Activated CD8-positive, alpha-beta memory T cell treated with anti-CD3 and anti-CD28 coated beads, Interleukin-2, amount 50 U/mL, for 24 hours (primary cell): ENCODE results near the gene KLC1.

Source experiments
- DNase-seq: peaks from one replicate; pipeline ENCODE4 v3.0.0-alpha.2; 2020; ENCODE audit errors: extremely low read depth

The KLC1 gene

GRCh38 chr14:103721334-103722120 is 92.5 kb downstream of the KLC1 start:
- no peak for DNase-seq

DNA sequence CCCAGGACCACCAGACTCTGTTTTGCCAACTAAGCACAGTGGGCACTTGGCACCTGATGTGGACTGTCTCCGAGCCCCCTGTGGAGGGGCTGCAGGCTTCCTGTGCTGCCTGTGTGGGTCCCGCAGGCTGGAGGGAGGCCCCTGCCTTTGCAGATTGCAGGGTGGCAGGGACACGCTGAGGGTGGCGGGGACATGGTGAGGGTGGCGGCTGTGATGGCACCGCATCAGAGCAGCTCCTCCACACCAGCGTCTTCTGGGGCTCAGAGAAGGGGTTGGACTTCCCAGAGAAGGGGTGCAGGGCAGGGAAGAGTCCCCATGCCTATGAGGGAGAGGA is 94.7 kb downstream of the KLC1 start:
- DNase-seq = no peak

GRCh38 chr14:103724116-103724515 is 95.1 kb downstream of the KLC1 start:
- DNase-seq = no peak

DNA sequence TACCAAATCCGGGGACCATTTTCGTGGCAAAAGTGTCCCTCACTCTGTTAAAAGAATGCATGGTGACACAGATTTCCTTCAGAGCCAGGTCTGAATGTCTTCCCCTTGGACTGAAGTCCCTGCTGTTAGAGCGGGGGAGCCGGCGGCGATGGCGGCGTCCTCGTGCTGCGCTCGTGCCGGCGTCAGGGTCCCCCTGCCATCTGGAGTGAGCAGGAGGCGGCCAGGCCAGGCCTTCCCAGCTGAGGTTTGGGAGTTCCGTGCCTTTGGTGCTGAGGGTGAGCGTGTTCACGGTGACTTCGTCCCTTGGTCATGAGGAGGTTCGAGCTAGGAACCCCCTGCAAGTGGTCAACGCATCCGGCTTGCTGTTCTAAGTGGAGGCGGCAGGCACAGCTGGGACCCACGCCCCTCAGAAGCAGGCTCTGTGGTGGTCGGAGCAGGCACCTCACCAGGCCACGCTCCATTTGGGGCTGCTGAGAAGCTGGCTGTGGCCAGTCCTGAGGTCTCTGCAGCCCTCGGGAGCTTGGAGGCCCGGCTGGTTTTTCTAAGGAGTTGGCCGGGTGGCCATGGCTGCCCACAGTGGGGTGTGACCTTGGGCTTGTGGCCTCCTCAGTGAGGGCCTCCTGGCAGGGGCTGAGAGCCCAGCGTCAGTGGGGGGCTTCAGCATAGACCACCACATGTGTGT is 96.1 kb downstream of the KLC1 start:
- DNase-seq = no peak

GRCh38 chr14:103725739-103726395 is 96.9 kb downstream of the KLC1 start:
- DNase-seq = no peak

DNA sequence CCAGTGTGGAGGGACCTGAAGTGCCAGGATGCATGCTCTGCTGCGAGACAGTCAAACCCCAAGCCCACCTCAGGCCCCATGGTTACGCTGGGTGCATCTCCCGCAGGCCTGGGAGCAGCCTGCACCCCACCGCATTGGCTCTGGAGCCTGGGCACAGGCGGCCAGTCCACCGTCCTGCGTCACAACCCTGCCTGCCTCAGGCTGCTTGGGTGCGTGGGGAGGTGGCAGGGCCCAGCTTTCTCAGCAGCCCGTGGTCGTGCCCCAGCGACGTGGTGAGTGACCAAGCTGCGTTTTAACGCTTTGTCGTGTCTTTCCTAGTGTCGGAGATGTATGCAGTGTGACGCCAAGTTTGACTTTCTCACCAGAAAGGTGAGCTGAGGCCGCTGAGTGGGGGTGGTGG is 97.5 kb downstream of the KLC1 start:
- DNase-seq = no peak

GRCh38 chr14:103727313-103727980 is 98.4 kb downstream of the KLC1 start:
- DNase-seq = no peak

- DNase-seq = no peak
Measured at GRCh38 chr14:103728141-103728540, 99.1 kb downstream of the KLC1 start.

GRCh38 chr14:103728721-103729120 is 99.7 kb downstream of the KLC1 start:
- DNase-seq = no peak

DNA sequence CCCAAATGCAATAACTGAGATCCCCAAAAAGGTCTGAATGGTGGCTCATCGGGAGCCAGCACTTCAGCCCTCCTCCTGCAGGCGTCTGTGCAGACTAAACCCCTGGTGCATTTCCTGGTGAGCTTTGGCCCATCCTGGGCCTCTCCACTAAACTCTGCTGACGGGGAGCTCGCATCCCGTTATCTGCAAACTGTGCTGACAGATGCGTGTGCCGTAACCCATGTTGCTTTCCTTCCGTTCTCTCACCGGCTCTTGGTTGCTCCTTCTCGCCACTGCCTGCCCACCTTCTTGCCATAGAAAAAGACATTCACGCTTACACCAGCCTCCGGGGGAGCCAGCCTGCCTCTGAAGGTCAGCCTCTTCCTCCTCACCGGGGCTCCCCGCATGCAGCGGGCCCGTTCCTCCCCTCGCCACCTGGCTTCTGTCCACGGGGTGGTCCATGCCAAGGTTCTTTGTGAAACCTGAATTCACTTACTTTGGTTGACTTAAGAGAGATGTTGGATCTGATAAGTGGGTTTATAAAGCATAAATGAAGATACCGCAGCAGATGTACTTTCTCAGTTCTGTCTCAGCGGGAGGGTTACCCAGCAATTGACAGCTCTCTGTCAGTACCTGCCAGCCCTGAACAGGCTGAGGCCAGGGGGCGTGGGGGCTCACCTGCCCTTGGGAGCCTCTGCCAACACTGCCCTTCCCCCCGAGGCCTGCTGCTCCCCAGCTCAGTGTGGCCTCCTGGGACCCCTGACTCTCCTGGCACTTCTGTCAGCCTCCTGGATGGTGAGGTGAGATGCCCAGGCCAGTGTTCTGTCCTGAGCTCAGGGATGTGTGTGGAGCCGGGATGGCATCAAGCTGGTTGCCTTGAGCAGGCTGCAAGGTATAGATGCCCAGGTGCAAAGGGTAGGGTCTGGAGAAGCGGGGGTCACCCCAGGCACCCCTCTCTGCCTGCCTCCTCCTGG is 100.8 kb downstream of the KLC1 start:
- no peak for DNase-seq

DNA sequence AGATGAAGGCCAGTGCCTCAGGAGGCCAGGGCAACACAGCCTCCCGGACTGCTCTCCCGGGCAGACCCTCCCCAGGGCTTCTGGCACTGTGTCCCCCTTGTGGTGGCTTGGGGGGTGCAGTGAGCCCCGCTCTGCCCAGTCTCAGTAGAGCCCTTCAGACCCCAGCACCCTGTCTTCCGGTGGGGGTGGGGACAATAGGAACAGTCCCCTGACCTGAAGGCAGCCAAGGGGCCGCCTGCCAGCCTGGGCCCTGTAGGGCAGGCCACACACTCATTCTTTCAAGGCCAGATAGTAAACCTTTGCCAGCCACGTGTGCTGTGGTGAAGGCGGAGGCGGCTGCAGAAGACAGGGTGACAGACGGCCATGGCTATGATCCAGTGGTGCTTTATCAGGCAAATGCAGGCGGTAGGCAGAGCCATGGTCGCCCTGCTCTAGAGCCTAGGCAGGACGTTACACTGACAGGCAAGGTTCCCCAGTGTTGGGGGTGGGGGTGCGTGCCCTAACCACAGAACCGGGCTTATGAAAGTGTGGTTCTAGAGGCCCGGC is 101.6 kb downstream of the KLC1 start:
- DNase-seq = no peak

DNA sequence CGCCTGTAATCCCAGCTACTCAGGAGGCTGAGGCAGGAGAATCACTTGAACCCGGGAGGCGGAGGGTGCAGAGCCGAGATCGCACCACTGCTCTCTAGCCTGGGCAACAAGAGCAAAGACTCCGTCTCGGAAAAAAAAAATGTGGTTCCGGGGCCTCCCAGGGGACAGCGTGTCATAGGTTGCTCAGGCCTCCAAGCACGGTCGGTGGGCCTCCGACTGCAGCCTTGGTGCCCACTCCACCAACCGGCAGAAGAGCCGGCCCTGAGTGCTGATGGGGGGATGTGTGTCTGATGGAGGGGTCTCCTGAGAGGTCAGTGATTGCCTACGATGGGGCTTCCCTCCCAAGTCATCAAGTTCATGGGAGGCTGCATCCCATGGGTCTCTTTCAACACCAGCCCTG is 102.5 kb downstream of the KLC1 start:
- DNase-seq = no peak

GRCh38 chr14:103731916-103732867 is 103.2 kb downstream of the KLC1 start:
- no peak for DNase-seq

DNA sequence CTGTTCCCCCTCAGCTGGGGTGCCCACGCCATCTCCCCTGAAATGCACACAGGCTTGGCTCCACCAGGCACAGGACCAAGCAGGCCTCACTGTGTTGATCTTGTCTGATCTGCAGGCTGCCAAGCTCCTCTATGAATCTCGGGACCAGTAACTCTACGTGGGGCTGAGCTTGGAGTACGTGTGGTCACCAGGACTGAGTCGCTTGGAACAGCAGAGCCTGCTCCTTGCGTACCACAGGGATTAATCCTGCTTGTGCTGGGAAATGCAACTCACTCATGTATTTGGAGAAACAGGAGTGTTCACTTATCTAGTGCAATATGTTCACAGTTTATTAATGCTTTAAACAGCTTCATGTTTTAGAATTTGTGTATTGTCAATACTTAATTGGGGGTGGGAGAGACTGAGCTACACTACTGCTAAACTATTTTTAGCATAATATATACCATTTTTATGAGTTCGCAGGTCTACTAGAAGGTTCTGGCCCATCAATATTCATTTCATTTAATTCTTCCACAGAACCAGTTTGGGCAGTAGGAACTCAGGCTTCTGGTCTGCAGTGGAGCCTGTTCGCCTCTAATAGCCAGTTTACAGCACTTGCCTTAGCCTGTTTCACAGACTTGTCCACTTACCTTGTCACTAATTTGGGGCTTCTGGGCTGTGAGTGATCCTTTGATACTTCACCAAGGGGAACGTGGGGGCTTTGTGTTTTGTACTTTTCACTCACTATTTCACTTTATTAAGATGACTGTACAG is 104.0 kb downstream of the KLC1 start:
- no peak for DNase-seq

DNA sequence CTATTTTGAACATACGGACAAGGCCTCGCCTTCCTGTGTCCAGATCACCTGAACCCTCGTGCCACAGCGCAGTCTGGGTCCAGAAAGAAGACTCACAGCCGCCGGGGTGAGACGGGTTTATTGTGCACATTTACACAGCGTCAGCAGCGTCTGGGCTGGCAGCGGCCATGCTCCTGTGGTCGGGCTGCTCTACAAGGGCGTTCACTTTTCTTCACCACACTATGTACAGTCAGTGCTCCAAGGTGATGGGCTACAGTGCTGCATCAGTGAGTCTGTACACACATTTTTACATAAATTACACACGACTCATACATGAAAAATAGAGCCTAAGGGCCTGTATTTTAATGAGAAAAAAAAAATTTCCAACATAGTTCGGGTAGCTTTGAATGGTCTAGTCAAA is 104.6 kb downstream of the KLC1 start:
- DNase-seq = no peak

DNA sequence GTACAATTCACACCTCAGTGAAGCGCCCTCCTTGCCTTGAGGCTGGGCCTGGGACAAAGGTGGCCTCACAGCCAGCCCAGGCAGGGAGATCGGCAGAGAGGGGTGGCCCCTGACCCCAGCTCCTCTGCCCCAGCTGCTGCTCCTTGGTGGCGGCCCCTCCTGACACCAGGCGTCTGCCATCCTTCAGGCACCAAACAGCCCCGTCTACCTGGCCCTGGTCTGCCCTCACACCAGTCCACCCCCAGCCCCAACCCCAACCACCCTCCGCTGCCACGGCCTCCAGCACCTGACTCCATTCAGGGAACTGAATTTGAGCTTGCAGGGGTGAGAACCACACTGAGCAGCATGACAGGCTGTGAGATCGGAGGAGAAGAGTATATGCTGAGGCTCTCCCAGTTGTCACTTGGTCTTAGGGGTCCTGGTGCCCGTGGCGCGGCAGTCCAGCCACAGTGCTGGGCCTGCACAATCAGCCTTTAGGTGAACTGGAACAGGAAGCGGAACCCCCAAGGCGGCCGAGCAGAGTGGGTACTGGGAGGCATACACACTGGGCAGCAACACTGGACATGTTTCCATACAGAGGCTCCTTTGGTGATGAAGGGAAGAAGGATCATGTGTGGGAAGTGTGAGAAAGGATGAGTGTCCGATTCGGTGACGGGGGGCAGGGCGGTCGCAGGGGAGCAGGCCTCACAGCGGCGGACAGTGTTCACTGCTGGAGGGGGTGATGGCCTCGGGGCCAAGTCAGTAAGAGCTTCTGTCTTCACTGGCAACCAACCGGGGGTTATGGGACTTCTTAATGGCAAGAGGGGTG is 105.3 kb downstream of the KLC1 start:
- DNase-seq = no peak

- no peak for DNase-seq
Measured at GRCh38 chr14:103735022-103735421, 106.0 kb downstream of the KLC1 start.

- DNase-seq = no peak
Measured at GRCh38 chr14:103735439-103735814, 106.4 kb downstream of the KLC1 start.
